Left ventricle myocardium inferior (tissue), 1 donor: ENCODE results near the gene MT4. TPM values are rescaled to one million over a fixed set of nuclear protein-coding genes. Genes with fewer than 3 reads are reported as not detected.

ENCODE experiments used
- DNase-seq: peaks from one replicate; pipeline ENCODE4 v3.0.0-alpha.2; 2020
- H3K27ac ChIP-seq: fragments of 200-600 bp; replicated peaks from 2 replicates; pipeline ENCODE4 v1.8.0; 2021
- H3K27me3 ChIP-seq: fragments of 200-600 bp; 2 replicates; pipeline ENCODE4 v1.8.0; 2021; ENCODE audit warnings: low read depth
- H3K36me3 ChIP-seq: fragments of 200-600 bp; 2 replicates; pipeline ENCODE4 v1.8.0; 2021
- H3K4me1 ChIP-seq: fragments of 200-600 bp; 2 replicates; pipeline ENCODE4 v1.8.0; 2021
- H3K4me3 ChIP-seq: fragments of 200-600 bp; 2 replicates; pipeline ENCODE4 v1.8.0; 2021; ENCODE audit warnings: mild to moderate bottlenecking, moderate library complexity
- H3K9me3 ChIP-seq: fragments of 200-600 bp; replicated peaks from 2 replicates; pipeline ENCODE4 v1.8.0; 2021
- intact Hi-C: fragments of 100-400 bp; cut with micrococcal nuclease; formaldehyde crosslinking; loops from one replicate; pipeline ENCODE4 v1.11.0; 2022
- total RNA-seq: library from RNA; stranded (reverse); fragmentation: NEBNext Ultra II Directional; extraction: Animal tissue kit (Norgen Biotek cat#: 25700); gene quantifications from one replicate; pipeline ENCODE4 v1.2.1, GENCODE V29; 2021
- TF ChIP-seq, protein P1 (sequence below): fragments of 200-600 bp; IDR thresholded peaks from 2 replicates; pipeline ENCODE4 v1.8.0; 2021; ENCODE audit warnings: antibody characterized with exemption, mild to moderate bottlenecking, borderline replicate concordance
- donor health status: DM: no; HTN: yes; CAD: no; lungs with severe emphysema.

MT4 gene
- total RNA-seq, 1 donor from 2014 or later, result not detected

DNA sequence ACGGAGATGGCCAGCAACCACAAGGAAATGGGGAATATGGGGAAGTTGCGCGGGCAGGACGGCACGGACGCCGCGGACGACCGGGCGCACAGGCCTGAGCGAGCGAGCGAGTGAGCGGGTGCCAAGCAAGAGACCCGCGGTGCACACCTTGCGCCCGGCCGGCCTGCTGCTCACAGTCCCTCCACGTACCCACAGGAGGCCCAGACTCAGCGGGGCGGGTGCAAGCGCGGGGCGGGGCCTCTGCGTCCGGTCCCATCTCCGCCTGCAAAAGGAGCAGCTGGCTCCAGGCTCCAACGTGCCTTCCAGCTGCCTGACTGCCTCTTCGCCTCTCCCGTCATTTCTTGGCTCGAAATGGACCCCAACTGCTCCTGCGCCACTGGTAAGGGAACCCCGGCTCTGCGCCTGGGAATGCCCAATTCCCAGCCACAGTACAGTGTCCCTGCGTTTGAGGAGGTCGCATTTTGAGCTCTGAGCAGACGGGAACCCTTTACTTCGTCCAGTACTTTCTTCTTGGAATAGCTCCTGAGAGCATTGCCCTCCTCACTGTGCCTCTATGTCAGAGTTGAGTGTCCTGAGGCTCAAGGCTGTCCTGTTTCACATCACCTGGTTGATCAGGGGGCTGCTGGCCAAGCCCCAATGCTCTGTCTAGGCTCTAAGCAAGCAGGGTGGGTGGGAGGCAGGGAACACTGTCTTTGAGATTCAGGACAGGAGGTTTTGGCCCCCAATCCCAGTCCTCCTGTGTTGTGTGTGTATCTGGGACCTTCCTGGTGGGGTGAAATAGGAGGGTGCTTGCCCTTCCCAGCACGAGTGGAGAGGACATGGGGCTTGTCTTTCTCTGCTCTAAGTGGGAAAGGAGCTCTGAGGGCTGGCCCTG is 52.6 kb downstream of the MT4 start:
- TF ChIP-seq, protein P1, sequence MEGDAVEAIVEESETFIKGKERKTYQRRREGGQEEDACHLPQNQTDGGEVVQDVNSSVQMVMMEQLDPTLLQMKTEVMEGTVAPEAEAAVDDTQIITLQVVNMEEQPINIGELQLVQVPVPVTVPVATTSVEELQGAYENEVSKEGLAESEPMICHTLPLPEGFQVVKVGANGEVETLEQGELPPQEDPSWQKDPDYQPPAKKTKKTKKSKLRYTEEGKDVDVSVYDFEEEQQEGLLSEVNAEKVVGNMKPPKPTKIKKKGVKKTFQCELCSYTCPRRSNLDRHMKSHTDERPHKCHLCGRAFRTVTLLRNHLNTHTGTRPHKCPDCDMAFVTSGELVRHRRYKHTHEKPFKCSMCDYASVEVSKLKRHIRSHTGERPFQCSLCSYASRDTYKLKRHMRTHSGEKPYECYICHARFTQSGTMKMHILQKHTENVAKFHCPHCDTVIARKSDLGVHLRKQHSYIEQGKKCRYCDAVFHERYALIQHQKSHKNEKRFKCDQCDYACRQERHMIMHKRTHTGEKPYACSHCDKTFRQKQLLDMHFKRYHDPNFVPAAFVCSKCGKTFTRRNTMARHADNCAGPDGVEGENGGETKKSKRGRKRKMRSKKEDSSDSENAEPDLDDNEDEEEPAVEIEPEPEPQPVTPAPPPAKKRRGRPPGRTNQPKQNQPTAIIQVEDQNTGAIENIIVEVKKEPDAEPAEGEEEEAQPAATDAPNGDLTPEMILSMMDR, result peak; percentile 39
- Histone ChIP-seq H3K27me3 (no peaks in the 10 kb centered on the region), H3K9me3 (no peaks in the 10 kb centered on the region), H3K27ac (peak overlapping the region; percentile 87), H3K4me1 (peaks cover 39% of the 10 kb centered on the region), H3K4me3 (peak overlapping the region; percentile 66), H3K36me3 (no peaks in the 10 kb centered on the region)
- intact Hi-C loops, result no loop called here
- peak; percentile 88 for DNase-seq

DNA sequence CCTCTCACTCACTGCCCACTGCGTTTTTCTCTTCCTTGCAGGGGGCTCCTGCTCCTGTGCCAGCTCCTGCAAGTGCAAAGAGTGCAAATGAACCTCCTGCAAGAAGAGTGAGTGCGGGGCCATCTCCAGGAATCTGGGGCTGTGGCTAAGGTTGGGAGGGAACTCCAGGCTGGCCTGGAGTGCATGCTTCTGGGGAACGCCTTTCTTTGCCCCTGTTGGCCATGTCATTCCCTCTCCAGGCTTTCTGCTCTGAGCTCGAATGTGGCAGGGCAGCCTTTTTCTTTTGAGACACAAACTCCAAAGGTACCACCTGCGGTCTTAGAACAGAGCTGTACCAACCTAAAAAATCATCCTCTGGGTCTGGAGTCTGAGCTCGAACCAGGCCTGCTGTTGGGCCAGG is 53.3 kb downstream of the MT4 start:
- TF ChIP-seq, protein P1, result no peak
- Histone ChIP-seq H3K4me1 (peaks cover 39% of the 10 kb centered on the region), H3K36me3 (no peaks in the 10 kb centered on the region), H3K27me3 (no peaks in the 10 kb centered on the region), H3K4me3 (peak overlapping the region; percentile 66), H3K9me3 (no peaks in the 10 kb centered on the region), H3K27ac (peak overlapping the region; percentile 87)
- DNase-seq, result no peak
- intact Hi-C loops, result no loop called here

Other genes with a start within 250 kb of the MT4 start
- gene AMFR, start 139.5 kb upstream of the MT4 start, total RNA-seq, result 65.2 TPM
- gene NUDT21, start 113.7 kb upstream of the MT4 start, total RNA-seq, result 59.5 TPM
- 35.4 TPM for gene OGFOD1, start 113.5 kb upstream of the MT4 start, total RNA-seq
- 48.7 TPM for gene BBS2, start 45.0 kb upstream of the MT4 start, total RNA-seq
- 4.1 TPM for gene MT3, start 24.5 kb downstream of the MT4 start, total RNA-seq
- 115 TPM for gene MT2A, start 43.5 kb downstream of the MT4 start, total RNA-seq
- 126 TPM for gene MT1E, start 60.7 kb downstream of the MT4 start, total RNA-seq
- 3.1 TPM for gene MT1M, start 67.6 kb downstream of the MT4 start, total RNA-seq
- 1.2 TPM for gene MT1A, start 73.6 kb downstream of the MT4 start, total RNA-seq
- gene MT1B, start 86.8 kb downstream of the MT4 start, total RNA-seq, result not detected
- 0.85 TPM for gene MT1F, start 92.9 kb downstream of the MT4 start, total RNA-seq
- not detected for gene MT1G, start 103.0 kb downstream of the MT4 start, total RNA-seq
- gene MT1H, start 104.7 kb downstream of the MT4 start, total RNA-seq, result not detected
- 91.8 TPM for gene MT1X, start 117.4 kb downstream of the MT4 start, total RNA-seq
- gene NUP93, start 165.1 kb downstream of the MT4 start, total RNA-seq, result 27.1 TPM